ENCODE measurements around the gene PCDHA11.
"Not testable (repeated sequence)": the region's sequence is repeated elsewhere in the genome, so short reads cannot be mapped to it uniquely, and the experiment has no call there.

PCDHA11 gene

GRCh38 chr5:140868721-140869554 lies at the start of gene PCDHA11:
Gene PCDHA11, plus strand, starts transcription at chr5:140868957. Its CDS starts 147 bp downstream, at chr5:140869104.
- no peak for DNase-seq (ENCODE audit: low read depth in 3 of 3)

GRCh38 chr5:140821375-140822280 lies 47.1 kb upstream of the PCDHA11 start, which contains the start of gene PCDHA5:
Gene PCDHA5, plus strand, starts transcription at chr5:140821613.
- DNase-seq (ENCODE audit: low read depth in 3 of 3): no peak

GRCh38 chr5:140822281-140822629 lies 46.5 kb upstream of the PCDHA11 start:
- DNase-seq (ENCODE audit: low read depth in 3 of 3): no peak

GRCh38 chr5:140822969-140823368 lies 45.8 kb upstream of the PCDHA11 start:
- DNase-seq (ENCODE audit: low read depth in 3 of 3): not testable (repeated sequence)

GRCh38 chr5:140823475-140823874 lies 45.3 kb upstream of the PCDHA11 start:
- DNase-seq (ENCODE audit: low read depth in 3 of 3): no peak

GRCh38 chr5:140827704-140828361 lies 40.9 kb upstream of the PCDHA11 start, which contains the start of gene PCDHA6:
Gene PCDHA6, plus strand, starts transcription at chr5:140827960. Its CDS starts 132 bp downstream, at chr5:140828092.
- DNase-seq (ENCODE audit: low read depth in 3 of 3): no peak

- DNase-seq (ENCODE audit: low read depth in 3 of 3): no peak
Measured at GRCh38 chr5:140828362-140828737, 40.4 kb upstream of the PCDHA11 start.

GRCh38 chr5:140829511-140830501 lies 39.0 kb upstream of the PCDHA11 start:
- not testable (repeated sequence) for DNase-seq (ENCODE audit: low read depth in 3 of 3)

- DNase-seq (ENCODE audit: low read depth in 3 of 3): no peak
Measured at GRCh38 chr5:140833993-140834392, 34.8 kb upstream of the PCDHA11 start, which contains the start of gene PCDHA7. Gene PCDHA7, plus strand, starts transcription at chr5:140834269. Its CDS starts 115 bp downstream, at chr5:140834384.

- not testable (repeated sequence) for DNase-seq (ENCODE audit: low read depth in 3 of 3)
Measured at GRCh38 chr5:140834439-140835008, 34.2 kb upstream of the PCDHA11 start.

- no peak for DNase-seq (ENCODE audit: low read depth in 3 of 3)
Measured at GRCh38 chr5:140835622-140836510, 32.9 kb upstream of the PCDHA11 start.

GRCh38 chr5:140840978-140841962 lies 27.5 kb upstream of the PCDHA11 start, which contains the start of gene PCDHA8:
Gene PCDHA8, plus strand, starts transcription at chr5:140841187. Its CDS starts 135 bp downstream, at chr5:140841322.
- DNase-seq (ENCODE audit: low read depth in 3 of 3): no peak

- no peak for DNase-seq (ENCODE audit: low read depth in 3 of 3)
Measured at GRCh38 chr5:140842798-140843733, 25.7 kb upstream of the PCDHA11 start.

- DNase-seq (ENCODE audit: low read depth in 3 of 3): not testable (repeated sequence)
Measured at GRCh38 chr5:140848139-140849102, 20.3 kb upstream of the PCDHA11 start, which contains the start of gene PCDHA9. Gene PCDHA9, plus strand, starts transcription at chr5:140848382. Its CDS starts 114 bp downstream, at chr5:140848496.

Data from stimulated activated CD4-positive, alpha-beta T cell treated with anti-CD3 and anti-CD28 coated beads, TNF-alpha, amount 100 ng/mL, for 4 hours (primary cell).